Measurements from ENCODE around the gene PLCB3.

PLCB3 gene

DNA sequence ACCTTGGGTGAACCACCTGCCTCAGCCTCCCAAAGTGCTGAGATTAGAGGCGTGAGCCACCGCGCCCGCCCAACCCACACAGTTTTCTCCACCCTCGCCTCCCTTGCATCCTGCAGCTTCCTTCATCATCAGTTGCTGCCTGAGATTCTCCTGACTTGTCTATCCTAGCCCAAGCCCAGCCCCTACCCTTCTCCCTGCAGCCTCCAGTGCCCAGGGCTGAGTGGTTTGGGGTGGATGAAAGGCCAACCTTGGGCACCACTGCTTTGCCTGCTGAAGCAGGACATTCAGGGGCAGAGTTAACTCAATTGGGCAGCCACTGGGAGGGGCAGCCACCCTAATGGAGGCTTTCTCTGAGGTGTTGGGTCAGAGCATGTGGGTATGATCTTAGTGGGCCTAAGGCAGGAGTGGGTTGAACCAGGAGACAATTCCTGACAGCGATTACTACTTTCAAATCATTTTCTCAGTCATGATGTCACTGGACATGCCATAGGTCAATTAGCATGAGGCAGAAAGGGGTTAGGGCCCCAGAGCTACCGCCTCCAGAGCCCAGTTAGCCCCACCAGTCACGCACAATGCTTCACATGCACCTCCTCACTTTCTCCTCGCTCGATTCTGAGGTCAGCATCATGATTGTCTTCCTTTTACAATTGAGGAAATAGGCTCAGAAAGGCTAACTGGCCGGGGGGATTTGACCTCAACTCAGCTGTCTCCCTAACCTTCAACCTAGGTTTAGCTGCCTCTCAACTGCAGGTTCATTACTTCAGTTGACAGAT lies 11.5 kb upstream of the PLCB3 start:
- peak; percentile 80 for DNase-seq (ENCODE audit: low spot score)
- TF ChIP-seq, protein P1, sequence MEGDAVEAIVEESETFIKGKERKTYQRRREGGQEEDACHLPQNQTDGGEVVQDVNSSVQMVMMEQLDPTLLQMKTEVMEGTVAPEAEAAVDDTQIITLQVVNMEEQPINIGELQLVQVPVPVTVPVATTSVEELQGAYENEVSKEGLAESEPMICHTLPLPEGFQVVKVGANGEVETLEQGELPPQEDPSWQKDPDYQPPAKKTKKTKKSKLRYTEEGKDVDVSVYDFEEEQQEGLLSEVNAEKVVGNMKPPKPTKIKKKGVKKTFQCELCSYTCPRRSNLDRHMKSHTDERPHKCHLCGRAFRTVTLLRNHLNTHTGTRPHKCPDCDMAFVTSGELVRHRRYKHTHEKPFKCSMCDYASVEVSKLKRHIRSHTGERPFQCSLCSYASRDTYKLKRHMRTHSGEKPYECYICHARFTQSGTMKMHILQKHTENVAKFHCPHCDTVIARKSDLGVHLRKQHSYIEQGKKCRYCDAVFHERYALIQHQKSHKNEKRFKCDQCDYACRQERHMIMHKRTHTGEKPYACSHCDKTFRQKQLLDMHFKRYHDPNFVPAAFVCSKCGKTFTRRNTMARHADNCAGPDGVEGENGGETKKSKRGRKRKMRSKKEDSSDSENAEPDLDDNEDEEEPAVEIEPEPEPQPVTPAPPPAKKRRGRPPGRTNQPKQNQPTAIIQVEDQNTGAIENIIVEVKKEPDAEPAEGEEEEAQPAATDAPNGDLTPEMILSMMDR (IDR thresholded peaks at IDR 0.05; ENCODE audit: extremely low read depth, insufficient read depth, missing control alignments): no peak
- in situ Hi-C loops (cut with MboI; ENCODE audit: low pct_unique_long_range_greater_than_20kb, low sequenced_read_pairs, unreplicated experiment): no loop called here

DNA sequence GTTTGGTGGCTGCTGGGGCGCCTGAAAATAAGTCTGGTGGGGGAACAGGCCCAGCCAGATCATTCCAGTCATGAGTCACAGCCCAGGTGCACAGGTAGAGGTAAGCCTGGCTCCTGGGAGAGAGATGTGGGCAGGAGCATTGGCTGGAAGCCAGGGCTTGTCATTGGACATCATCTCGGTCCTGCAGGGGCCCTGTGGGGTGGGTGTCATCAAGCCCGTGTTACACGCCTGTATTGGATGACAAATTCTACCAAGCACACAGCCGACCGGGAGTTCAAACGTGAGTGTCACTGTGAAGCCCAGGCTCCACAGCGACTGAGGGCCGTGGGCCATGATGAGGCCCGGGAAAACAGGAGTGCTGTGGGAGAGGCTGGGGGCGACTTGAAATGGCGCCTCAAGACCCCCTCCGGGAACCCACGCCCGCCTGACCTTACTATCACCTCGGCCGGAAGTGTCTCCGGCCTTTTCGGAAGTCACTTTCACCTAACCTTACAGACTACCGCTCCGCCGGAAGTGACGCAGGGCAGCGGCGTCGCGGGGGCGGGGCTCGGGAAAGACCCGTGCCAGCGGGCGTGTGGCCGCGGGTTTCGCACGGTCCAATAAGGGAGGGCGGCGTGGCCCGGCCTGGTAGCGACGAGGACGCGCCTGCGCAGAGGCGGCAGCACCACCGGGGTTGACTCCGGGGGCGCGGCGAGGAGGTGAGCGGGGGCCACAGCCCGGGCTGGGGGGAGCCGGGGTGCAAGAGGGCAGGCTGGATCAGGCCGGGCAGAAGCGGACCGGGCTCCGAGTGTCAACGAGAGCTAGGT lies 10.7 kb upstream of the PLCB3 start, which contains the start of gene FKBP2:
TSS of gene FKBP2 (plus strand) at position 661 of the 806 bp plus-strand sequence. CDS start 1,293 bp downstream, outside the sequence.
- in situ Hi-C loops (cut with MboI; ENCODE audit: low pct_unique_long_range_greater_than_20kb, low sequenced_read_pairs, unreplicated experiment): no loop called here
- DNase-seq (ENCODE audit: low spot score): peak; percentile 96
- TF ChIP-seq, protein P1 (IDR thresholded peaks at IDR 0.05; ENCODE audit: extremely low read depth, insufficient read depth, missing control alignments): no peak

DNA sequence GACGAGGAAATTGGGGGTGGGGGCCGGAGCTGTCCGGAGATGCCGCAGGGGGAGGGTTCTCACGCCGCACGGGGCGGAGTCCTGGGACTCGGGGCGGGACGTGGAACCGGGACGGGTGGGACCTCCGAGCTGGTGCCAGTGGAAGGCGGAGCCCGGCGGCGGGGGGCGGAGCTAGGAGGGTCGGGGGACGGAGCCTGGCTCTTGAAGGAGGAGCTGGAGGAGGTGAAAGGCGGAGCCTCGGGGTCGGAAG lies 10.2 kb upstream of the PLCB3 start:
- in situ Hi-C loops (cut with MboI; ENCODE audit: low pct_unique_long_range_greater_than_20kb, low sequenced_read_pairs, unreplicated experiment): no loop called here
- DNase-seq (ENCODE audit: low spot score): peak; percentile 98
- TF ChIP-seq, protein P1 (IDR thresholded peaks at IDR 0.05; ENCODE audit: extremely low read depth, insufficient read depth, missing control alignments): no peak

DNA sequence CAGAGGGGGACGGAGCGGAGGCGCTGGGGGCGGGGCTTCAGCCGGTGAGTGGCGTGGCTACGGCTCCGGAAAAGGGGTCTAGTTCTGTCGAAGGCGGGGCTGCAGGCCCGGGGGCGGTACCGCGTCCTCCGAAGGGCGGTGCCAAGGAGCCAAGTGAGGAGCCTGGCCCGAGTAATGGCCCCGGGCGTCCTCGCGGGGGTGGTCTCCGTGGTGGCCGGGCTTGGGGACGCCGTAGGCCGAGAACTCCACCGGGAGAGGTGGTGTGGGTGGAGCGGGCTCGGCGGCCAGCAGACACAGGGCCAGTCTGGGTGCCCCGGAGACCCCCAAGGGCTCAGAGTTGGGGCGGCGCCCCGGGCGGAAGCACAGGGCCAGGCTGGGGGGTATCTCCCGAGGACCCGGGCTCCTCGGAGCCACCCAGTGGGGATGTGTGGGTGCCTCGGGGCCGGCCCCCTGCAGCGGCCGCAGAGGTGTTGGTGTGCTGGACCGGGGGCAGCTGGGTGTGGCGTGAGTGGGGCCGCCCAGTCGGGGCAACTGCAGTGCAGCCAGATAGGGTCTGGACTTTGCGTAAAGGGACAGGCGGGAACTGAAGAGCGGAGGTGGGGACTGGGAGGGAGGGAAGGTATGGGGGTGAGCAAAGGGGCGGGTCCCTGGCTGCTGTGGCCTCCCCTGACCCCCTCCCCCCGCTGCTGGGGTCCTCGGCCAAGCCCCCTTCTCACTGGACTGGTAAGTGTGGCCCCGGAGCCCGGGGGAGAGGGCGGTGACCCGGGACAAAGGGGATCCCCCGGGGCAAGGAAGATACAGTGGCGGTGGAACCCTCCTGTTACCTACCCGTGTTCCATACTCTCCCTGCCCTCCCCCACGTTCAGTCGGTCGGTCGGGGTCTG lies 9.6 kb upstream of the PLCB3 start:
- DNase-seq (ENCODE audit: low spot score): no peak
- TF ChIP-seq, protein P1 (IDR thresholded peaks at IDR 0.05; ENCODE audit: extremely low read depth, insufficient read depth, missing control alignments): no peak
- in situ Hi-C loops (cut with MboI; ENCODE audit: low pct_unique_long_range_greater_than_20kb, low sequenced_read_pairs, unreplicated experiment): no loop called here

DNA sequence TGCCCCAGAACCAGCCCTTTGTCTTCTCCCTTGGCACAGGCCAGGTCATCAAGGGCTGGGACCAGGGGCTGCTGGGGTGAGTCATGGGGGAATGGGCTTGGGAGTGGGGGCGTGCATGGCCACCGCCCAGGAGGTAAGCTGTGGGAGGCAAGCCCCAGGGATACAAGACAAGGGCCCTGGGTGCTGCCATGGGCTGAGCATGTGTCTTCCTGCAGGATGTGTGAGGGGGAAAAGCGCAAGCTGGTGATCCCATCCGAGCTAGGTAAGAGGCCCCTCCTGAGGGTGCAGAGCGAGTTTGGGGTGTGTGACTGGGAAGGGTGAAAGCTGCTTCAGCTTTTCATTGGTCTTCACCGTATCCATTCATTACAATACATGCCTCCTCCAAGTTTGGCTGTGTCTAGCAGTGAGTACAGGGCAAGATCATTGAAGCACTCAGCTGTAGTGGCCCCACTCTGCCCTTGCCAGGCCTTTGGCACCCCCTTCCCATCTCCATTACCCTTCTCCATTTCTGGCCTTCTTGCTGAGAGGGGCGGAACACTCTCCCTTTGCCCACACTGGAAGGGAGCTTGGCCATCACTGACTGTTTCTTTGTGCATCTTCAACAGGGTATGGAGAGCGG lies 8.0 kb upstream of the PLCB3 start:
- in situ Hi-C loops (cut with MboI; ENCODE audit: low pct_unique_long_range_greater_than_20kb, low sequenced_read_pairs, unreplicated experiment): no loop called here
- DNase-seq (ENCODE audit: low spot score): no peak
- TF ChIP-seq, protein P1 (IDR thresholded peaks at IDR 0.05; ENCODE audit: extremely low read depth, insufficient read depth, missing control alignments): no peak

DNA sequence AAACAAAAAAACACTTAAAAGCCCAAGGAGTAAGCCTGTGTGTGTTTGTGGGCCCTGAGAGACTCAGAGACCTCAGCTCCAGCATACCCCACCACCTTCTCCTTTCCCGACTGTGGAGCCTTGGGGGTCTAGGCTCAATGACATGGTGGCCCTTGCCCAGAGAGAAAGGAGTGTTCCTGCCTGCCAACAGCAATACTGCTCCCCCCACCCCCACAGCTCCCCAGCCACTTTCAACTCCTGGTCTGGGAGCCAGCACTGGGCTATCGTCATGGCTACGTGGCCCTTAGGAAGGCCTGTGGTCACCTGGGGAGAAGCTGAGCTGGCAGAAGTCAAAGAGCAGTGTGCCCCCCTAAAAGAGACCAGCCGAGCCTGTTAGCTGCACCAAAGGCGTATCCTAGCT lies 7.2 kb upstream of the PLCB3 start:
- in situ Hi-C loops (cut with MboI; ENCODE audit: low pct_unique_long_range_greater_than_20kb, low sequenced_read_pairs, unreplicated experiment): no loop called here
- DNase-seq (ENCODE audit: low spot score): no peak
- TF ChIP-seq, protein P1 (IDR thresholded peaks at IDR 0.05; ENCODE audit: extremely low read depth, insufficient read depth, missing control alignments): no peak
